BJ (cell line): Measurements from ENCODE around the gene FOXP1. TPM values are rescaled to one million over a fixed set of nuclear protein-coding genes. Genes with fewer than 3 reads are reported as not detected.

ENCODE experiments used
- CTCF ChIA-PET: fragments of 350-600 bp; formaldehyde crosslinking; extraction: SDS; loops from one replicate; lab custom pipeline; 2021; ENCODE audit warnings: antibody characterized with exemption, inconsistent platforms; lab: Yijun Ruan, JAX
- POLR2A ChIA-PET: fragments of 300-600 bp; sonication (Branson Sonifier 250); formaldehyde crosslinking; extraction: SDS; loops from one replicate; lab custom pipeline; 2021; ENCODE audit warnings: antibody characterized with exemption; lab: Charles Lee
- DNase-seq: peaks from one replicate; pipeline ENCODE4 v3.0.0-alpha.2; 2011; ENCODE audit warnings: low read depth
- H3K27me3 ChIP-seq: 2 replicates; pipeline ENCODE4 v1.6.0; 2011; ENCODE audit warnings: low read length; ENCODE audit not compliant: control insufficient read depth, insufficient read depth
- H3K36me3 ChIP-seq: 2 replicates; pipeline ENCODE4 v1.5.1; 2011; ENCODE audit warnings: low read length; ENCODE audit not compliant: control insufficient read depth, insufficient read depth
- H3K4me3 ChIP-seq: 2 replicates; pipeline ENCODE4 v1.5.1; 2011; ENCODE audit warnings: low read depth, mild to moderate bottlenecking, control low read depth, low read length
- polyA plus RNA-seq: library from polyadenylated mRNA; depleted of rRNA; stranded (reverse); fragments of >200 nt; gene quantifications from 2 replicates; pipeline ENCODE4 v1.2.3, GENCODE V29; 2011
- TF ChIP-seq, protein P1 (sequence below): IDR thresholded peaks from 2 replicates; pipeline ENCODE4 v1.5.1; 2011; ENCODE audit warnings: low read depth, mild to moderate bottlenecking, control low read depth, inconsistent platforms, low read length, moderate library complexity; ENCODE audit not compliant: insufficient read depth

The FOXP1 gene
- polyA plus RNA-seq, 1 experiment: 37.0 TPM

DNA sequence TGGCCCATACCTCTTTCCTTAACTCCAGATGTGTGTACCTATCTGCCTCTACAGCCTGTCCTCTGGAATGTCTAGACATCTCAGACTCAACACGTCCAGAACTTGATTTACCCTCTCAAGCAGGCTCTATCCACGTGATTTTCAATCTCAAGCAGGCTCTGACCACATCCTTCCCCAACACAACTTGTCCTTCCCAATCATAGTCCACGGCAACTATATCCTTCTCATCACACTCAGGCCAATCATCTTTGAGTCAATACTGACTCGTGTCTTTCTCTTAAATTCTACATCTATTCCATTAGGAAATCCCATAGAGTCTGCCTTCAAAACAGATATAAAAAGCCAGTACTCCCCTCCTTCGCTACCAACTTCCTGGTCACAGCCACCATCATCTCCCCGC lies 70.4 kb downstream of the FOXP1 start:
- H3K36me3 ChIP-seq: no peaks in the 10 kb centered on the region; the same call in 1 of the 2 replicates
- CTCF ChIA-PET: no interaction called here
- DNase-seq: no peak
- TF ChIP-seq, protein P1, sequence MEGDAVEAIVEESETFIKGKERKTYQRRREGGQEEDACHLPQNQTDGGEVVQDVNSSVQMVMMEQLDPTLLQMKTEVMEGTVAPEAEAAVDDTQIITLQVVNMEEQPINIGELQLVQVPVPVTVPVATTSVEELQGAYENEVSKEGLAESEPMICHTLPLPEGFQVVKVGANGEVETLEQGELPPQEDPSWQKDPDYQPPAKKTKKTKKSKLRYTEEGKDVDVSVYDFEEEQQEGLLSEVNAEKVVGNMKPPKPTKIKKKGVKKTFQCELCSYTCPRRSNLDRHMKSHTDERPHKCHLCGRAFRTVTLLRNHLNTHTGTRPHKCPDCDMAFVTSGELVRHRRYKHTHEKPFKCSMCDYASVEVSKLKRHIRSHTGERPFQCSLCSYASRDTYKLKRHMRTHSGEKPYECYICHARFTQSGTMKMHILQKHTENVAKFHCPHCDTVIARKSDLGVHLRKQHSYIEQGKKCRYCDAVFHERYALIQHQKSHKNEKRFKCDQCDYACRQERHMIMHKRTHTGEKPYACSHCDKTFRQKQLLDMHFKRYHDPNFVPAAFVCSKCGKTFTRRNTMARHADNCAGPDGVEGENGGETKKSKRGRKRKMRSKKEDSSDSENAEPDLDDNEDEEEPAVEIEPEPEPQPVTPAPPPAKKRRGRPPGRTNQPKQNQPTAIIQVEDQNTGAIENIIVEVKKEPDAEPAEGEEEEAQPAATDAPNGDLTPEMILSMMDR: no peak
- no peaks in the 10 kb centered on the region for H3K27me3 ChIP-seq
- no peak overlapping the region for H3K4me3 ChIP-seq
- POLR2A ChIA-PET: no interaction called here

DNA sequence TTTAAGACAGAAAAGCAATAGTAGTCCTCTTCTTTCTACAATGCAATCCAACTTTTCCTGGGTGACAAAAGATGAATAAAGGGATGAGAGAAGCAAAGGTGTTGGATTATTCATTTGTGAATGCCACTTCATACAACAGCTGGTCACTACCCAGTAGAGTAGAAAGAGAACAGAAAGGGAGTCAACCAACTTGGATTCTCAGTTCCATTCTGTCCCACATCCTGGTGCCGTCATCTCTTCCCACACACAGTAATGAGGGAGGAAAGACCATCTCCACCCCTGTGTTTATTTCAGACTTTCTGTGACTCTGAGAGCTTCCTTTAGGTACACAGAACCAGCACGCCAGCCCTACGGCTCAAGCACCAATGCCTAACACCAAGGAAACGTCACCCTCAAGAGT lies 71.0 kb downstream of the FOXP1 start:
- DNase-seq: no peak
- H3K4me3 ChIP-seq: no peak overlapping the region
- TF ChIP-seq, protein P1: no peak
- H3K27me3 ChIP-seq: no peaks in the 10 kb centered on the region
- ChIA-PET POLR2A (no interaction called here), CTCF (no interaction called here)
- no peaks in the 10 kb centered on the region; the same call in 1 of the 2 replicates for H3K36me3 ChIP-seq

GRCh38 chr3:71512000-71512399 lies 71.5 kb downstream of the FOXP1 start:
- CTCF ChIA-PET: interaction anchor here (0.9 kb wide), 1 partner anchor 116 kb away, joined by 3 read pairs; no protein-coding TSS in a partner anchor
- H3K27me3 ChIP-seq: no peaks in the 10 kb centered on the region
- TF ChIP-seq, protein P1: no peak
- H3K4me3 ChIP-seq: no peak overlapping the region
- no peaks in the 10 kb centered on the region; the same call in 1 of the 2 replicates for H3K36me3 ChIP-seq
- DNase-seq: no peak
- POLR2A ChIA-PET: no interaction called here

GRCh38 chr3:71511446-71511845 lies 72.1 kb downstream of the FOXP1 start:
- ChIA-PET CTCF (interaction anchor here (0.9 to 1.4 kb wide), 2 partner anchors 79 to 115 kb away, joined by 3 to 6 read pairs; no protein-coding TSS in a partner anchor), POLR2A (no interaction called here)

DNA sequence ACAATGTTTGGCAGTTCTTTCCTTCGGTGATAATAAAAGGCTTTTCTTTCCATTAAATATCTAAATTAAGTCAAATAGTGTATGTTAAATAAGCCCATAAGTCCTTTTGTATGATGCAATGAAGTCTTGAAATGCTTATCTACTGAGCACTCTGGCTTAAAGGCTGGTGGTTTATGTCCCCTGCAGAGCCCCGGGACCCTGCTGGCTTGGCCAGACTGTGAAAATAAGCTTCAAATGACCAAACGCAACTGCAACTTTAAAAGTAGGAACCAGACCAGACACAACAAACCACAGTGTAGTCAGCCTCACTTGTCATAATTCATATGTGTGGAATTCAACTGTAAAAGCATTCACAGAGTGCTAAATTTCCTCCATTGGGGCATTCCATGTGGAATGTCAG lies 72.5 kb downstream of the FOXP1 start:
- ChIA-PET CTCF (interaction anchor here (0.9 to 1.4 kb wide), 2 partner anchors 79 to 115 kb away, joined by 3 to 6 read pairs; no protein-coding TSS in a partner anchor), POLR2A (no interaction called here)
- TF ChIP-seq, protein P1: no peak
- DNase-seq: peak; percentile 37
- no peaks in the 10 kb centered on the region; the same call in 1 of the 2 replicates for H3K36me3 ChIP-seq
- H3K4me3 ChIP-seq: no peak overlapping the region
- H3K27me3 ChIP-seq: no peaks in the 10 kb centered on the region

More at GRCh38 chr3:71511446-71511845, 72.1 kb downstream of the FOXP1 start:
- TF ChIP-seq, protein P1: no peak
- H3K4me3 ChIP-seq: no peak overlapping the region
- no peaks in the 10 kb centered on the region; the same call in 1 of the 2 replicates for H3K36me3 ChIP-seq
- H3K27me3 ChIP-seq: no peaks in the 10 kb centered on the region
- DNase-seq: no peak
